ENCODE data around the gene C1orf159.

- TF ChIP-seq, protein P1, sequence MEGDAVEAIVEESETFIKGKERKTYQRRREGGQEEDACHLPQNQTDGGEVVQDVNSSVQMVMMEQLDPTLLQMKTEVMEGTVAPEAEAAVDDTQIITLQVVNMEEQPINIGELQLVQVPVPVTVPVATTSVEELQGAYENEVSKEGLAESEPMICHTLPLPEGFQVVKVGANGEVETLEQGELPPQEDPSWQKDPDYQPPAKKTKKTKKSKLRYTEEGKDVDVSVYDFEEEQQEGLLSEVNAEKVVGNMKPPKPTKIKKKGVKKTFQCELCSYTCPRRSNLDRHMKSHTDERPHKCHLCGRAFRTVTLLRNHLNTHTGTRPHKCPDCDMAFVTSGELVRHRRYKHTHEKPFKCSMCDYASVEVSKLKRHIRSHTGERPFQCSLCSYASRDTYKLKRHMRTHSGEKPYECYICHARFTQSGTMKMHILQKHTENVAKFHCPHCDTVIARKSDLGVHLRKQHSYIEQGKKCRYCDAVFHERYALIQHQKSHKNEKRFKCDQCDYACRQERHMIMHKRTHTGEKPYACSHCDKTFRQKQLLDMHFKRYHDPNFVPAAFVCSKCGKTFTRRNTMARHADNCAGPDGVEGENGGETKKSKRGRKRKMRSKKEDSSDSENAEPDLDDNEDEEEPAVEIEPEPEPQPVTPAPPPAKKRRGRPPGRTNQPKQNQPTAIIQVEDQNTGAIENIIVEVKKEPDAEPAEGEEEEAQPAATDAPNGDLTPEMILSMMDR (IDR thresholded peaks at IDR 0.05; ENCODE audit: low read depth, low read length) = no peak
- TF ChIP-seq EZH2phosphoT487 (IDR thresholded peaks at IDR 0.05; ENCODE audit: low read depth) = no peak
Measured at GRCh38 chr1:1110561-1110971, 5.3 kb downstream of the C1orf159 start.
